NB4 (cell line): ENCODE data around the gene ARHGAP45.

ENCODE experiments used
- DNase-seq: peaks from one replicate; pipeline ENCODE4 v3.0.0; 2010; ENCODE audit warnings: low read depth
- H3K4me3 ChIP-seq: one replicate; pipeline ENCODE4 v1.5.1; 2011; ENCODE audit warnings: mild to moderate bottlenecking, low read depth, low read length, moderate library complexity
- MYC ChIP-seq: IDR thresholded peaks from 2 replicates; pipeline ENCODE4 v1.6.1; 2011; ENCODE audit warnings: low read depth, low read length
- POLR2A ChIP-seq: IDR thresholded peaks from 2 replicates; pipeline ENCODE4 v1.6.1; 2011; ENCODE audit warnings: mild to moderate bottlenecking; ENCODE audit not compliant: insufficient read length; ENCODE audit errors: extremely low read depth
- TF ChIP-seq, protein P1 (sequence below): IDR thresholded peaks from 2 replicates; pipeline ENCODE4 v1.6.1; 2011; ENCODE audit warnings: low read depth, low read length
- TF ChIP-seq, protein P2 (sequence below): IDR thresholded peaks from one replicate; pipeline ENCODE4 v1.5.1; 2012; ENCODE audit warnings: low read depth, low read length

Gene ARHGAP45

DNA sequence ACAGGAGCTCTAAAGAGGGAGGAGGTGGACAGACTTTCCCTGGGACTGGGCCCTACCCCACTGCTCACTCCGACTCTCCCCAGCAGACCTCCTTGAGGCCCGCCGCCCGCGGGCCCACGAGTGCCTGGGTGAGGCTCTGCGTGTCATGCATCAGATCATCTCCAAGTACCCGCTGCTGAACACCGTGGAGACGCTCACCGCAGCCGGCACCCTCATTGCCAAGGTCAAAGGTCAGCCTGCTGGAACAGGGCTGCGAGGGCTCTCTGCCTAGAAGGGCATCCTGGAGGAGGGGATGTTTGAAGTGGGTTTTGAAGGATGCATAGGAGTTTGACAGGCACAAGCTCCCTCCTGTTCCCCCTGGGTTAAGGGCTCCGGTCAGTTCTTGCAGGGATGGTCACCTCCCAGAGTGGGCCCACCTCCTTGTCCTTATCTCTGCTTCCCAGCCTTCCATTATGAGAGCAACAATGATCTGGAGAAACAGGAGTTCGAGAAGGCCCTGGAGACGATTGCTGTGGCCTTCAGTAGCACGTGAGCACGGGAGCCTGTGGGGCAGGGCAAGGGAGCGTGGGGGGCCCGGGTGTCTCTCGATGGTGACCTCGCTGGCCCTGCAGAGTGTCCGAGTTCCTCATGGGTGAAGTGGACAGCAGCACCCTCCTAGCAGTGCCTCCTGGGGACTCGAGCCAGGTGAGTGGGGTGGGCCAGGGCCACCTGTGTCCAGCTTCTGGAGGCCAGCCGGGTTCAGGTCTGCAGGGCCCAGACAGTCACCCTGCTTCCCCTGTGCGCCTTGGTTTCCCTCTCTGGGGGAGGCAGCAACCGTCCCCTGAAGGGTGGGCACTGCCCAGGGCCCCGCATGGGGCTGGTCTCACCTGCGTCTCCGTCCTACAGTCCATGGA, 6.3 kb downstream of the ARHGAP45 start:
- no peak for DNase-seq
- H3K4me3 ChIP-seq: no peak overlapping the region
- TF ChIP-seq, protein P1, sequence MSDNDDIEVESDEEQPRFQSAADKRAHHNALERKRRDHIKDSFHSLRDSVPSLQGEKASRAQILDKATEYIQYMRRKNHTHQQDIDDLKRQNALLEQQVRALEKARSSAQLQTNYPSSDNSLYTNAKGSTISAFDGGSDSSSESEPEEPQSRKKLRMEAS: no peak
- TF ChIP-seq MYC (no peak), POLR2A (no peak)
- TF ChIP-seq, protein P2, sequence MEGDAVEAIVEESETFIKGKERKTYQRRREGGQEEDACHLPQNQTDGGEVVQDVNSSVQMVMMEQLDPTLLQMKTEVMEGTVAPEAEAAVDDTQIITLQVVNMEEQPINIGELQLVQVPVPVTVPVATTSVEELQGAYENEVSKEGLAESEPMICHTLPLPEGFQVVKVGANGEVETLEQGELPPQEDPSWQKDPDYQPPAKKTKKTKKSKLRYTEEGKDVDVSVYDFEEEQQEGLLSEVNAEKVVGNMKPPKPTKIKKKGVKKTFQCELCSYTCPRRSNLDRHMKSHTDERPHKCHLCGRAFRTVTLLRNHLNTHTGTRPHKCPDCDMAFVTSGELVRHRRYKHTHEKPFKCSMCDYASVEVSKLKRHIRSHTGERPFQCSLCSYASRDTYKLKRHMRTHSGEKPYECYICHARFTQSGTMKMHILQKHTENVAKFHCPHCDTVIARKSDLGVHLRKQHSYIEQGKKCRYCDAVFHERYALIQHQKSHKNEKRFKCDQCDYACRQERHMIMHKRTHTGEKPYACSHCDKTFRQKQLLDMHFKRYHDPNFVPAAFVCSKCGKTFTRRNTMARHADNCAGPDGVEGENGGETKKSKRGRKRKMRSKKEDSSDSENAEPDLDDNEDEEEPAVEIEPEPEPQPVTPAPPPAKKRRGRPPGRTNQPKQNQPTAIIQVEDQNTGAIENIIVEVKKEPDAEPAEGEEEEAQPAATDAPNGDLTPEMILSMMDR: no peak

DNA sequence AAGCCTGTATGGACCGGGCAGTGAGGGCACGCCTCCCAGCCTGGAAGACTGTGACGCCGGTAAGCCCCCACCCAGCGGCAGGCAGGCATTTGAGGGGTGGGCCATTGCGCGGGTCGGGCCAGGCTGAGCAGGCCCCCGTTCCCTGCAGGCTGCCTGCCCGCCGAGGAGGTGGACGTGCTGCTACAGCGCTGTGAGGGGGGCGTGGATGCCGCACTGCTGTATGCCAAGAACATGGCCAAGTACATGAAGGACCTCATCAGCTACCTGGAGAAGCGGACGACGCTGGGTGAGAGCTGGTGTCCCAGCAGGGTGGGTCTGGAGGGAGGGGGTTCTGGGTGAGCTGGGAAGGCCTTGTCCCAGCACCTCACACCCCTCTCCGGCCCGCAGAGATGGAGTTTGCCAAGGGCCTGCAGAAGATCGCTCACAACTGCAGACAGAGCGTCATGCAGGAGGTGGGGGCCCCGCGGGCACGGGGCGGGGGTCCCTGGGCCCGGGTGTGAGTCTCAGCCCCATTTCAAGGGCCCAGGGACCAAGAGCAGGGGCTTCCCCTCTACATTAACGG, 7.1 kb downstream of the ARHGAP45 start:
- no peak overlapping the region for H3K4me3 ChIP-seq
- TF ChIP-seq, protein P2: no peak
- TF ChIP-seq, protein P1: no peak
- TF ChIP-seq MYC (no peak), POLR2A (no peak)
- DNase-seq: no peak

DNA sequence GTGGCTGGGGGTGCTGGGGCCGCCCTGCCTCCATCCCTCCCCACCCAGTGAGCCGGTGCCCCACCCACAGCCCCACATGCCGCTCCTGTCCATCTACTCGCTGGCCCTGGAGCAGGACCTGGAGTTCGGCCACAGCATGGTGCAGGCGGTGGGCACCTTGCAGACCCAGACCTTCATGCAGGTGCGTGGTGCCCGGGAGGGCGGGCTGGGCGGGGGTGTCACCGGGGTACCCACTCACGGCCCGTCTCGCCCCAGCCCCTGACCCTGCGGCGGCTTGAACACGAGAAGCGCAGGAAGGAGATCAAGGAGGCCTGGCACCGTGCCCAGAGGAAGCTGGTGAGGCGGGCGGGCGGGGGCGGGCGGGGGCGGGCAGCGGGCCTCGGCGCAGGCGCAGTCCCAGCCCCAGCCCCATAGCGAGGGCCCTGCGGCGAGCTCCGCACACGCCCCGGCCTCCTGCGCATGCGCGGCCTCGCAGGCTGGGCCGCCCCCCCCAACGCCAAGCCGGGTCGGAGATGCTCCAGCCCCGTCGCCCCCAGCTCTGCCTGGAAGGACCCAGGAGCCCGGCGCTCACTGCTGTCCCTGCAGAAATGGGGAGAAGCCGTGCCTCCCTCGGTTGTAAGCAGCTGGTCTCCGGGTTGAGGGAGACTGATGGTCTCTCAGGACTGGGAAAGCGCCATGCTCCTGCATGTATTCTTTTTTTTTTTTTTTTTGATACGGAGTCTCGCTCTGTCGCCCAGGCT, 7.7 kb downstream of the ARHGAP45 start:
- TF ChIP-seq, protein P2: no peak
- TF ChIP-seq MYC (no peak), POLR2A (no peak)
- H3K4me3 ChIP-seq: no peak overlapping the region
- DNase-seq: no peak

DNA sequence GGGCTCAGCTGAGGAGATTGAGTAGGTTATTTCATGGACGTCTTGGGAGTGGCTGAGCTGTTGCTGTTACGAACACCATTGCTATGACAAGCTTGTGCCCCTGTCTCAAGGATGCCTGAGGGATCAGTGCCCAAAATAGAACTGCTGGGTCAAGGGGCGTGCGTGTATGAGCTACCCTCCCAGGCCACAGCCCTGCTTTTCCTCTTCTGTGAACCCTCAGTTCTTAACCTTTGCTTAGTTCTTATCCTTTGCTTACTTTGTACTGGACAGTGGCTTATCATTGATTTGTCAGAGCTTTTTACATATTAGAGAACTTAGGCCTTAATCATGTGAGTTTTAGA, 9.0 kb downstream of the ARHGAP45 start:
- no peak for DNase-seq
- TF ChIP-seq MYC (no peak), POLR2A (no peak)
- TF ChIP-seq, protein P1: no peak
- TF ChIP-seq, protein P2: no peak
- H3K4me3 ChIP-seq: no peak overlapping the region

DNA sequence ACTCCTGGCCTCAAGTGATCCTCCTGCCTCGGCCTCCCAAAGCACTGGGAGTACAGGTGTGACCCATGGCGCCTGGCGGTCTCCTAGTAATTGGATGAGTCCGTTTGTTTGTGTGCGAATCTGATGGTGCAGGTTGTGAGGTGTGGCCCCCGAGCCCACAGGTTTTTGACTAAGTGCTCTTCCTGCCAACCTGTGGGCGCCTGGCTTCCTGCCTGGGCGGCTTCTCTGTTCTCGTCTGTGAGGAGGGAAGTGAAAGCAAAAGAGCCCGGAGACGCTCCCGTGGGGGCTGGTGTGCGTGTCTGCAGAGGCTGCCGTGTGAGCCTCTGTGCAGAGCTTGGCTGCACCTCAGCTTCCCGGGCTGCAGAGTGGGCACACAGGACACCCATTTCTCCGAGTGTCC, 10.0 kb downstream of the ARHGAP45 start:
- peak; percentile 76 for DNase-seq
- no peak overlapping the region for H3K4me3 ChIP-seq
- TF ChIP-seq POLR2A: no peak
- TF ChIP-seq MYC: no peak
- TF ChIP-seq, protein P2: no peak
- TF ChIP-seq, protein P1: no peak
